Ishikawa (cell line): ENCODE results near the gene GDF9.

ENCODE experiments used
- CEBPB ChIP-seq: IDR thresholded peaks from 2 replicates; pipeline ENCODE4 v1.6.1; 2012
- CREB1 ChIP-seq: IDR thresholded peaks from 2 replicates; pipeline ENCODE4 v1.6.1; 2012; ENCODE audit warnings: low read depth
- EGR1 ChIP-seq: IDR thresholded peaks from 2 replicates; pipeline ENCODE4 v1.6.1; 2012
- EP300 ChIP-seq: IDR thresholded peaks from 2 replicates; pipeline ENCODE4 v1.6.1; 2012; ENCODE audit warnings: borderline replicate concordance
- FOXM1 ChIP-seq: IDR thresholded peaks from 2 replicates; pipeline ENCODE4 v1.6.1; 2012; ENCODE audit warnings: low read depth, borderline replicate concordance
- NFIC ChIP-seq: IDR thresholded peaks from 2 replicates; pipeline ENCODE4 v1.6.1; 2012
- RAD21 ChIP-seq: IDR thresholded peaks from 2 replicates; pipeline ENCODE4 v1.6.1; 2012; ENCODE audit warnings: low read depth
- TAF1 ChIP-seq: IDR thresholded peaks from 2 replicates; pipeline ENCODE4 v1.6.1; 2012; ENCODE audit warnings: low read depth, mild to moderate bottlenecking
- TCF12 ChIP-seq: IDR thresholded peaks from 2 replicates; pipeline ENCODE4 v1.6.1; 2012; ENCODE audit warnings: low read depth
- TEAD4 ChIP-seq: IDR thresholded peaks from 2 replicates; pipeline ENCODE4 v1.6.1; 2012
- YY1 ChIP-seq: IDR thresholded peaks from 2 replicates; pipeline ENCODE4 v1.6.1; 2012; ENCODE audit warnings: low read depth
- ZBTB7A ChIP-seq: IDR thresholded peaks from 2 replicates; pipeline ENCODE4 v1.6.1; 2012; ENCODE audit warnings: low read depth
- TF ChIP-seq, protein P1 (sequence below): IDR thresholded peaks from 2 replicates; pipeline ENCODE4 v1.6.1; 2012
- TF ChIP-seq, protein P2 (sequence below): IDR thresholded peaks from 2 replicates; pipeline ENCODE4 v1.6.1; 2012
- TF ChIP-seq, protein P3 (sequence below): IDR thresholded peaks from 2 replicates; pipeline ENCODE4 v1.6.1; 2012; ENCODE audit warnings: low read depth, mild to moderate bottlenecking

GDF9 gene

DNA sequence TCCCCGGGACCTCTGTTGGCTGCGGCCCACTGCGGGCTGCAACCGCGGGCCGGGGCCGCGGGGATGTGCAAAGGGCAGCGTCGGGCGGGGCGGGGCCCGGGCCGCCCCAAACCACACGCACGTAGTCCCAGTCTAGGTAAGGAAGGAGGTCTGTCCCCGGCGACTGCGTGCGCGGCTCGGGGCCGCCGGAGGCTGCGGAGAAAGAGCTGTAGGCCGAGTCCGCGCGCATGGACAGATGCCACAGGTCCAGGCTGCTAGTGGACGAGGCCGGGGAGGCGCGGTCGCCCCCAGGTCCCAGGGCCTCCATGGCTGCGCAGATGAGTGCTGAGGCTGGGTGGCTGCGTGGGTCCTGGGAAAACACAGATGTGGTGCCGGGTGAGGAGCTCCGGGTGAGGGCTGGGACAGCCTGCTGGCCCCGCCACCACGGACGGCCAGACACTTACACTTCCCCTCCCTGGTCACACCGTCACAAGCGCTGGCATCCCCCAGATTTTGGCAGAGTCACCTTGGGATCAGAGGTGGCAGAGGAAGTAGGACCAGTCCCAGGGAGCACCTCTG is 40.4 kb downstream of the GDF9 start:
- no peak for TF ChIP-seq CEBPB
- no peak for TF ChIP-seq CREB1
- no peak for TF ChIP-seq FOXM1
- no peak for TF ChIP-seq ZBTB7A
- no peak for TF ChIP-seq NFIC

DNA sequence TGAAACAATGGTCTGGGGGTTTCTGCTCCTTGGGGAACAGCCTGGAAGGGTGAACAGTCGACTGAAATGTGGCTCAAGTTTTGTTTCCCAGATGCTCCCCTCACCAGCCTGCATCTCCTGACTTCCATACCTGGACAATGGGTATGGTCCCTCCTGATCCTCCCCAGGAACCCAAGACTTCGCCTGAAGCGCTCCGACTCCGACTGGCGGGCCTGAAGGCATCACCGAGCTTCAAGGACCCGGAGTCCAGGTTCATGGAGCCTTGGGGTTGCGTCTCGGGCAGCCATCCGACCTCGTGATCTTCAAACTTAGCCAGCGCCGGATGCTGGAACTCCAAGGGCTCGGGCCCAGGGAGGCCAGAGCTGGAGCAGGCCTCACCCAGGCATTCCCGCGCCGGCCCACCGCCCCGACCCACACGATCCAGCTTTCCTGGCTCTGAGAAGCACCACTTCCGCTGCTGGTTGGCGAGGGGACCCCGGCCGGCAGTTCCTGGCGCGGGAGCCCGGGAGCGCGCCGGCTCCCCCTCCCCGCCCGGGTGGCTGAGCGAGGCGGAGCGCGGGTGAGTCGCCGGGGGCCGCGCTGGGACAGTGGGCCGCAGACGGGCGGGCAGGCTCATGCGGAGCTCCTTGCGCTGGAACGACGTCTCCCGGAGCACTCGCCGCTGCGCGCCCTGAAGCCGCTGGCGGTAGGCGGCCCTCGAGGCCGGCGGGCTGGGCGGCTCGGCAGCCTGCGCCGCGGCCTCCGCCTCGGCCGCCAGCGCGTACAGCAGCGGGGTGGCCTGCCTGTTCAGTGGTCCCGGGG is 41.0 kb downstream of the GDF9 start:
- TF ChIP-seq CEBPB (no peak), FOXM1 (no peak), TEAD4 (no peak), EP300 (no peak), ZBTB7A (no peak), TCF12 (no peak), EGR1 (no peak), RAD21 (no peak), YY1 (no peak)
- TF ChIP-seq, protein P1, sequence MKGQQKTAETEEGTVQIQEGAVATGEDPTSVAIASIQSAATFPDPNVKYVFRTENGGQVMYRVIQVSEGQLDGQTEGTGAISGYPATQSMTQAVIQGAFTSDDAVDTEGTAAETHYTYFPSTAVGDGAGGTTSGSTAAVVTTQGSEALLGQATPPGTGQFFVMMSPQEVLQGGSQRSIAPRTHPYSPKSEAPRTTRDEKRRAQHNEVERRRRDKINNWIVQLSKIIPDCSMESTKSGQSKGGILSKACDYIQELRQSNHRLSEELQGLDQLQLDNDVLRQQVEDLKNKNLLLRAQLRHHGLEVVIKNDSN, result no peak
- TF ChIP-seq, protein P2, sequence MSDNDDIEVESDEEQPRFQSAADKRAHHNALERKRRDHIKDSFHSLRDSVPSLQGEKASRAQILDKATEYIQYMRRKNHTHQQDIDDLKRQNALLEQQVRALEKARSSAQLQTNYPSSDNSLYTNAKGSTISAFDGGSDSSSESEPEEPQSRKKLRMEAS, result no peak

DNA sequence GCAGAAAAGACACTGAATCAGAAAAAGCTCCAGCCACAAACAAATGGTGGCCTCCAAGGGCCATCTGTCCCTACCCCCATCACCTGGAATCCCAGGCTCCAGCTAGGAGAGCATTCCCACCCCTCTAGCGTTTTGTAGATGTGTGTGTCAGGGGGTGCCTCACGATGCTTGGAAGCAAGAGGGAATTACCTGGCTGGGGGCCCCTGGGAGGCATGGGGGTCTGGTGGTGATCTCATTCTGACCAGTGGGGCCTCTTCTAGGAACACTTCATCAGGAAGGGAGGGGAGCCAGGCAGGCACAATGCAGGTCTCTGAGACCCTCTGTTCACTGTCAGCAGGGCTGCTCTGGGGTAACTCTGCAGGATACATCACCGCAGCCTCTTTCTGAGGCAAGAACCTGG is 41.8 kb downstream of the GDF9 start:
- TF ChIP-seq TAF1, result no peak
- no peak for TF ChIP-seq CREB1
- TF ChIP-seq, protein P1, result no peak
- TF ChIP-seq TCF12, result no peak
- TF ChIP-seq, protein P3, sequence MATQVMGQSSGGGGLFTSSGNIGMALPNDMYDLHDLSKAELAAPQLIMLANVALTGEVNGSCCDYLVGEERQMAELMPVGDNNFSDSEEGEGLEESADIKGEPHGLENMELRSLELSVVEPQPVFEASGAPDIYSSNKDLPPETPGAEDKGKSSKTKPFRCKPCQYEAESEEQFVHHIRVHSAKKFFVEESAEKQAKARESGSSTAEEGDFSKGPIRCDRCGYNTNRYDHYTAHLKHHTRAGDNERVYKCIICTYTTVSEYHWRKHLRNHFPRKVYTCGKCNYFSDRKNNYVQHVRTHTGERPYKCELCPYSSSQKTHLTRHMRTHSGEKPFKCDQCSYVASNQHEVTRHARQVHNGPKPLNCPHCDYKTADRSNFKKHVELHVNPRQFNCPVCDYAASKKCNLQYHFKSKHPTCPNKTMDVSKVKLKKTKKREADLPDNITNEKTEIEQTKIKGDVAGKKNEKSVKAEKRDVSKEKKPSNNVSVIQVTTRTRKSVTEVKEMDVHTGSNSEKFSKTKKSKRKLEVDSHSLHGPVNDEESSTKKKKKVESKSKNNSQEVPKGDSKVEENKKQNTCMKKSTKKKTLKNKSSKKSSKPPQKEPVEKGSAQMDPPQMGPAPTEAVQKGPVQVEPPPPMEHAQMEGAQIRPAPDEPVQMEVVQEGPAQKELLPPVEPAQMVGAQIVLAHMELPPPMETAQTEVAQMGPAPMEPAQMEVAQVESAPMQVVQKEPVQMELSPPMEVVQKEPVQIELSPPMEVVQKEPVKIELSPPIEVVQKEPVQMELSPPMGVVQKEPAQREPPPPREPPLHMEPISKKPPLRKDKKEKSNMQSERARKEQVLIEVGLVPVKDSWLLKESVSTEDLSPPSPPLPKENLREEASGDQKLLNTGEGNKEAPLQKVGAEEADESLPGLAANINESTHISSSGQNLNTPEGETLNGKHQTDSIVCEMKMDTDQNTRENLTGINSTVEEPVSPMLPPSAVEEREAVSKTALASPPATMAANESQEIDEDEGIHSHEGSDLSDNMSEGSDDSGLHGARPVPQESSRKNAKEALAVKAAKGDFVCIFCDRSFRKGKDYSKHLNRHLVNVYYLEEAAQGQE, result no peak
- no peak for TF ChIP-seq CEBPB
- no peak for TF ChIP-seq RAD21
- TF ChIP-seq EGR1, result no peak
- no peak for TF ChIP-seq EP300
- TF ChIP-seq YY1, result no peak
- TF ChIP-seq, protein P2, result no peak
- no peak for TF ChIP-seq FOXM1
- no peak for TF ChIP-seq ZBTB7A
- no peak for TF ChIP-seq NFIC
- TF ChIP-seq TEAD4, result no peak

DNA sequence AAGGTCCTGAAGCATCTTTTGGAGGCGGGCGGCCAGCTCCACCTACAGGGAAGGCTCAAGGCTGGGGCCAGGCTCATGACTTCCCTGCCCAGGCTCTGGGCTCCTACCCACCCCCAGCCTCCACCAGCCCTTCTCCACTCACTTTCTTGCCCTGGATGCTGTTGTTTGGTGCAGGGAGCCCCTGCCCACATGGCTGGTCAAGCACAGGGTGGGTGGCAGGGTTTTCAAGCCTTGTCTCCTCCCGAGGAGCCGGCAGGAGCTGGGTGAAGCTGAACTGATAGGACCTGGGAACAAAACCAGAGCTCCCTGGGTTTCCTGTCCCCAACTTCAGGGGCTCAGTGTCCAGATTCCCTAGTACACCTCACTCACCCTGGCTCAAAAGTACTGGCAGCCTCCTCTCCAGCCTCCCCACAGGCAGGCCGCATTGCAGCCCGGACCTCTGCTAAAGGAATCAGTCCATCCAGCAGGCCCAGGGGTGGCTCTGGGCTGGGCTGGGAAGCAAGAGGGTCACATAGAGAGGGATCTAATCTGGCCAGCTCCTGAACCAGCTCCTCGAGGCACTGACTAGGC is 42.7 kb downstream of the GDF9 start:
- TF ChIP-seq EP300 (no peak), RAD21 (no peak)
- TF ChIP-seq, protein P1, result no peak

DNA sequence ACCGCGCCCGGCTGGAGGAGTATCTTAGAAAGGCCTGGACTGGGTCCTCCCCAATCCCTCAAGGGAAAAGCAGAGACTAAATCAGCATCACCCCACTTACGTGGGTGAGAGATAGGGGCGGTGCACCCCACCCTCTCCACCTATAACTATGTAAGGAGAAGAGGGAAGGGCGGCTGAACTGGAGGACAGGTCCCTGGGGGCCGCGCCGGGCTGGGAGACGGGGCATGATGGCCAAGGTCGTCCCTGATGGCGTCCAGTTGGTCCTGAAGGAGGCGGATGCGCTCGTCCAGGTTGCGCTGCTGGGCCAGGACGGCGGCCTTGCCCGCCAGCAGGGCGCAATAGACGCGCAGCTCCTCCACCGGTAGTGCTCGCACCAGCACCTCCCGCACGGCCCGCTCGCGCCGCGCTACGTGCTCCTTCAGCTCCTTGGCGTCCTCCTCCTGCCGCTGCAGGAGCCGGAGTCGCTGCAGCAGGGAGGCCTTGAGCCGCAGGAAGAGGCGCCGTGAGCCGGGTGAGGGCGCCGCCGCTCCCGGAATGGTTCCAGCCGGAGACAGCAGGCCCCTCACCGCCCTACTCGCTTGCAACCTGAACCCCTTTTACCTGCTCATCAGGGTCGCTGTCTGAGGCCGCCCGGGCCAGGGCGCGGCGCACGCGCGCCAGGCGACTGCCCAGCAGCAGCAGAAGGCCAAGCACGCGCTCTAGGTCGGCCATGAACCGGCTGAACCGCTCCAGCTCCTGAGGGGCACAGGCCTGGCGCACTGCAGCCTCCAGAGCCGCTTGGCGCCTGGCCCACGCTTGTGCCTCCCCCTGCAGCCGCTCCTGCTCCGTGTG is 43.4 kb downstream of the GDF9 start:
- TF ChIP-seq, protein P3, result no peak
- TF ChIP-seq YY1 (no peak), FOXM1 (no peak), CREB1 (no peak), CEBPB (no peak), TAF1 (no peak), NFIC (no peak), TCF12 (no peak), RAD21 (no peak), TEAD4 (no peak), EGR1 (no peak), ZBTB7A (no peak), EP300 (no peak)
- TF ChIP-seq, protein P2, result no peak
- TF ChIP-seq, protein P1, result no peak
